ENCODE data around the gene PSMB7.
A peak's percentile ranks its signal among the peaks of the same experiment; 100 is the strongest.

PSMB7 gene

GRCh38 chr9:124327491-124327890 is 87.8 kb downstream of the PSMB7 start:
- no peak for DNase-seq (ENCODE audit: low read depth, low spot score)

- DNase-seq (ENCODE audit: low read depth, low spot score): no peak
Measured at GRCh38 chr9:124326378-124326777, 88.9 kb downstream of the PSMB7 start.

- no peak for DNase-seq (ENCODE audit: low read depth, low spot score)
Measured at GRCh38 chr9:124325816-124326215, 89.4 kb downstream of the PSMB7 start.

- DNase-seq (ENCODE audit: low read depth, low spot score): no peak
Measured at GRCh38 chr9:124323904-124324303, 91.3 kb downstream of the PSMB7 start.

- no peak for DNase-seq (ENCODE audit: low read depth, low spot score)
Measured at GRCh38 chr9:124322618-124323432, 92.4 kb downstream of the PSMB7 start.

GRCh38 chr9:124321935-124322334 is 93.3 kb downstream of the PSMB7 start:
- no peak for DNase-seq (ENCODE audit: low read depth, low spot score)

- DNase-seq (ENCODE audit: low read depth, low spot score): no peak
Measured at GRCh38 chr9:124321416-124321815, 93.8 kb downstream of the PSMB7 start.

GRCh38 chr9:124320062-124320973 is 94.9 kb downstream of the PSMB7 start:
- DNase-seq (ENCODE audit: low read depth, low spot score): no peak

- no peak for DNase-seq (ENCODE audit: low read depth, low spot score)
Measured at GRCh38 chr9:124315882-124316281, 99.4 kb downstream of the PSMB7 start.

- DNase-seq (ENCODE audit: low read depth, low spot score): no peak
Measured at GRCh38 chr9:124313940-124314339, 101.3 kb downstream of the PSMB7 start.

- no peak for DNase-seq (ENCODE audit: low read depth, low spot score)
Measured at GRCh38 chr9:124312290-124313265, 102.7 kb downstream of the PSMB7 start.

- DNase-seq (ENCODE audit: low read depth, low spot score): no peak
Measured at GRCh38 chr9:124311283-124311682, 104.0 kb downstream of the PSMB7 start.

- peak; percentile 78 for DNase-seq (ENCODE audit: low read depth, low spot score)
Measured at GRCh38 chr9:124309667-124310084, 105.6 kb downstream of the PSMB7 start.

GRCh38 chr9:124308606-124309491 is 106.4 kb downstream of the PSMB7 start:
- no peak for DNase-seq (ENCODE audit: low read depth, low spot score)

GRCh38 chr9:124307379-124308030 is 107.7 kb downstream of the PSMB7 start:
- no peak for DNase-seq (ENCODE audit: low read depth, low spot score)

GRCh38 chr9:124306098-124306735 is 109.0 kb downstream of the PSMB7 start:
- no peak for DNase-seq (ENCODE audit: low read depth, low spot score)

GRCh38 chr9:124304285-124304684 is 111.0 kb downstream of the PSMB7 start:
- DNase-seq (ENCODE audit: low read depth, low spot score): no peak

- no peak for DNase-seq (ENCODE audit: low read depth, low spot score)
Measured at GRCh38 chr9:124303762-124304161, 111.5 kb downstream of the PSMB7 start.
